ENCODE measurements around the gene CRIP3.

Gene CRIP3

GRCh38 chr6:43271103-43271815 lies 37.4 kb downstream of the CRIP3 start:
- peak; percentile 18 to 30 for DNase-seq

- peak in 1 of 2 experiments; percentile 57 for DNase-seq
These were observed 39.2 kb downstream of the CRIP3 start for GRCh38 chr6:43269273-43270007.

- no peak for DNase-seq
These were observed 39.8 kb downstream of the CRIP3 start for GRCh38 chr6:43268782-43269272.

- no peak for DNase-seq
These were observed 40.3 kb downstream of the CRIP3 start for GRCh38 chr6:43268355-43268700.

- DNase-seq: no peak
These were observed 40.8 kb downstream of the CRIP3 start for GRCh38 chr6:43267619-43268354.

- DNase-seq: no peak
These were observed 43.1 kb downstream of the CRIP3 start for GRCh38 chr6:43265564-43265963.

GRCh38 chr6:43264599-43265145 lies 44.0 kb downstream of the CRIP3 start:
- no peak for DNase-seq

GRCh38 chr6:43263314-43264178 lies 45.1 kb downstream of the CRIP3 start:
- DNase-seq: peak; percentile 36 to 83

GRCh38 chr6:43262780-43263313 lies 45.8 kb downstream of the CRIP3 start:
- no peak for DNase-seq

- no peak for DNase-seq
These were observed 46.4 kb downstream of the CRIP3 start for GRCh38 chr6:43262000-43262779.

- DNase-seq: no peak
These were observed 47.4 kb downstream of the CRIP3 start for GRCh38 chr6:43261198-43261597.

- no peak for DNase-seq
These were observed 47.8 kb downstream of the CRIP3 start for GRCh38 chr6:43260791-43261190.

GRCh38 chr6:43258807-43259686 lies 49.6 kb downstream of the CRIP3 start:
- no peak for DNase-seq

GRCh38 chr6:43258180-43258579 lies 50.4 kb downstream of the CRIP3 start:
- peak in 1 of 2 experiments; percentile 36 for DNase-seq

- DNase-seq: peak; percentile 73 to 75
These were observed 51.1 kb downstream of the CRIP3 start for GRCh38 chr6:43257367-43258145.

- DNase-seq: peak in 1 of 2 experiments; percentile 43
These were observed 51.8 kb downstream of the CRIP3 start for GRCh38 chr6:43256670-43257366.
